ENCODE results near the gene PDE5A. TPM values are rescaled to one million over a fixed set of nuclear protein-coding genes. Genes with fewer than 3 reads are reported as not detected.

The PDE5A gene
- total and polyA plus RNA-seq, 3 donors from 2014 or later, result 18.4 to 25.3 (median 21.4) TPM

DNA sequence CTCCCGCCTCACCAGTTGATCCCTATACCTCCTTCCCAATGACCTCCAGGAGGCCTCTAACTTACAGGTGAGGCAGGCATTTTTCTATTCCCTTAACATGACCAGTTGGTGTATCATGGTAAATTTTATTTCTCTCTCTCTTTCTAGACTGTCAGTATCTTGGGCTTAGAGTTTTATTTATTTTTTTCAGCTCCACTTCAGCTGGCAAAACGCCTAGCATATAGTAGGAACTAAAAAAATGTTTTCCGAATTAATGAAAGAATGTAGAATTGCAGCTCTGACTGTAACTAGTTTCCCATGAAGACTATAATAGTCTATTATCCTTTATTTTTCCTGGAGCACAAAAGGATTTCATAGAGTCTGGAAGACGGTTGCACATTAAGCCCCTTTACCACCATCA, 84.8 kb downstream of the PDE5A start:
- Histone ChIP-seq H3K4me3 (no peak overlapping the region), H3K36me3 (ENCODE audit: low read depth, missing control alignments) (no peaks in the 10 kb centered on the region), H3K9me3 (no peaks in the 10 kb centered on the region), H3K27me3 (no peaks in the 10 kb centered on the region), H3K4me1 (peaks cover 13% of the 10 kb centered on the region), H3K27ac (no peak overlapping the region)
- intact Hi-C loops (cut with DNase I; ENCODE audit: low total_unique reads), result no loop called here
- no peak for DNase-seq
- TF ChIP-seq, protein P1, sequence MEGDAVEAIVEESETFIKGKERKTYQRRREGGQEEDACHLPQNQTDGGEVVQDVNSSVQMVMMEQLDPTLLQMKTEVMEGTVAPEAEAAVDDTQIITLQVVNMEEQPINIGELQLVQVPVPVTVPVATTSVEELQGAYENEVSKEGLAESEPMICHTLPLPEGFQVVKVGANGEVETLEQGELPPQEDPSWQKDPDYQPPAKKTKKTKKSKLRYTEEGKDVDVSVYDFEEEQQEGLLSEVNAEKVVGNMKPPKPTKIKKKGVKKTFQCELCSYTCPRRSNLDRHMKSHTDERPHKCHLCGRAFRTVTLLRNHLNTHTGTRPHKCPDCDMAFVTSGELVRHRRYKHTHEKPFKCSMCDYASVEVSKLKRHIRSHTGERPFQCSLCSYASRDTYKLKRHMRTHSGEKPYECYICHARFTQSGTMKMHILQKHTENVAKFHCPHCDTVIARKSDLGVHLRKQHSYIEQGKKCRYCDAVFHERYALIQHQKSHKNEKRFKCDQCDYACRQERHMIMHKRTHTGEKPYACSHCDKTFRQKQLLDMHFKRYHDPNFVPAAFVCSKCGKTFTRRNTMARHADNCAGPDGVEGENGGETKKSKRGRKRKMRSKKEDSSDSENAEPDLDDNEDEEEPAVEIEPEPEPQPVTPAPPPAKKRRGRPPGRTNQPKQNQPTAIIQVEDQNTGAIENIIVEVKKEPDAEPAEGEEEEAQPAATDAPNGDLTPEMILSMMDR (IDR thresholded peaks at IDR 0.05), result no peak
- TF ChIP-seq POLR2A (IDR thresholded peaks at IDR 0.05), result no peak
- WGBS, 2 donors, result 76 to 83% methylated on average over 4 of the region's 4 CpGs

DNA sequence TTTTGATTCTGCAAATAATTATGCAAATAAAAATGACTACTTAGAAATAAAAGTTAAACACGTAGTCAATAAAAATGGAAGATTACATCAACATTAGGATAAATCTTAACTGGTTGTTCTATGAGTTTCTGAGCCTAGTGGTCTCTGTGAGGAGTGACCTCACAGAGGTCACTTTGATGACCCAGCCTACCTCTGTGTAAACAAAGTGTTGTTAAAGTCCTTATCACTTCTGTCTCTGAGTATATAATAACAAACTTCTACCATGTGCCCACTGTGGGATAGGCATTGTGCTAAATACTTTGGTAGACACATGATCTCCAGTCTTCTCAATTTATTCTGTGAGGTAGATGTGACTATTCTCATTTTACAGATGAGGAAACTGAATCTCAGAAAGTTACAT, 85.4 kb downstream of the PDE5A start:
- Histone ChIP-seq H3K27me3 (no peaks in the 10 kb centered on the region), H3K4me3 (no peak overlapping the region), H3K4me1 (peaks cover 13% of the 10 kb centered on the region), H3K36me3 (ENCODE audit: low read depth, missing control alignments) (no peaks in the 10 kb centered on the region), H3K27ac (no peak overlapping the region), H3K9me3 (no peaks in the 10 kb centered on the region)
- TF ChIP-seq, protein P1 (IDR thresholded peaks at IDR 0.05), result no peak
- TF ChIP-seq POLR2A (IDR thresholded peaks at IDR 0.05), result no peak
- no peak for DNase-seq
- intact Hi-C loops (cut with DNase I; ENCODE audit: low total_unique reads), result no loop called here
- WGBS, 2 donors, result 72 to 77% methylated on average over 1 of the region's 1 CpG

DNA sequence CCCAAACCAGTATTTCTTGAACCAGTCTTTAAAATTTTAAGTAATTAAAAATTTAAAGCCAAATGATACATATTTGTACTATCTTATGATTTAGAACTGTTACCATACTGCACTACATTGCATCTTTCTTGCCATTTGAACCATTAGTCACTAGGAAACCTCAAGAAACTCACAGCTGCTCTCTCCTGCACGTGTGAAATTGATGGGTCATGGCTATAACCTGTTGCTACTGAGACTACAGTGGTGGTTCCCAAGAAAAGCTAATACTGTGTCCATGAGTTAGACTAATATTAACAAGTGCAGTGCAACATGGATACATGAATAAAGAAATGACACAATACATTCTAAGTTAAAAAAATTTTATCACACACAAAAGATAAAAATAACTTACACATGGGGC, 88.4 kb downstream of the PDE5A start:
- H3K4me3 ChIP-seq, result no peak overlapping the region
- no peaks in the 10 kb centered on the region for H3K9me3 ChIP-seq
- no peaks in the 10 kb centered on the region for H3K36me3 ChIP-seq (ENCODE audit: low read depth, missing control alignments)
- 18 to 30% methylated on average over 1 of the region's 1 CpG for WGBS, 2 donors
- peaks cover 26% of the 10 kb centered on the region for H3K4me1 ChIP-seq
- no peaks in the 10 kb centered on the region for H3K27me3 ChIP-seq
- intact Hi-C loops (cut with DNase I; ENCODE audit: low total_unique reads), result no loop called here
- TF ChIP-seq POLR2A (IDR thresholded peaks at IDR 0.05), result no peak
- TF ChIP-seq, protein P1 (IDR thresholded peaks at IDR 0.05), result no peak
- DNase-seq, result no peak
- H3K27ac ChIP-seq, result no peak overlapping the region

DNA sequence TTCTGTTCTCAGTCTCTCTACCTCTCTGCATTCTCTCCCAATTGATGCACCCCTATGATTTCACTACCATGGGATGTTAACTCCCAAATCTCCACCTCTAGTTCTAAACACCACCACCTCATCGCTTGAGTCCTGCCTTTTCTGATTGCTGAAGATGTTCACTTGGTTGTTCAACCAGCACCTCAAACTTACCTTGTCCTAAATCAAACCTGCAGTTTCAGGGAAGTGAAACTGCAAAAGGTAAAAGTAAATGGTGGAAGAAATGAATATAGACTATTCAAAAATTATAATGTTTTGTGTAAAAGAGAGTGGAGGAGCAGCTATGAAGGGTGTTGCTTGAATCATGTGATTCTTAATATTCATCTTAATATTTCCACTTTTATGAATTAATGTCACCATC, 91.0 kb downstream of the PDE5A start:
- H3K36me3 ChIP-seq (ENCODE audit: low read depth, missing control alignments), result no peaks in the 10 kb centered on the region
- H3K4me3 ChIP-seq, result no peak overlapping the region
- no peaks in the 10 kb centered on the region for H3K9me3 ChIP-seq
- H3K27me3 ChIP-seq, result no peaks in the 10 kb centered on the region
- intact Hi-C loops (cut with DNase I; ENCODE audit: low total_unique reads), result no loop called here
- WGBS, 2 donors, result 95 to 100% methylated on average over 1 of the region's 1 CpG
- no peak for DNase-seq
- peaks cover 26% of the 10 kb centered on the region for H3K4me1 ChIP-seq
- TF ChIP-seq, protein P1 (IDR thresholded peaks at IDR 0.05), result no peak
- TF ChIP-seq POLR2A (IDR thresholded peaks at IDR 0.05), result no peak
- H3K27ac ChIP-seq, result peak overlapping the region; percentile 45 to 55

All from testis (tissue), 3 donors.